GM21381 (cell line): Measurements from ENCODE around the gene C12orf57.
A peak's percentile ranks its signal among the peaks of the same experiment; 100 is the strongest.

ENCODE experiments used
- ATAC-seq: cut with Tn5 transposase; IDR thresholded peaks from one replicate; pipeline ENCODE4 v1.9.1; 2021; ENCODE audit warnings: mild to moderate bottlenecking, moderate library complexity; ENCODE audit not compliant: unreplicated experiment

The C12orf57 gene

DNA sequence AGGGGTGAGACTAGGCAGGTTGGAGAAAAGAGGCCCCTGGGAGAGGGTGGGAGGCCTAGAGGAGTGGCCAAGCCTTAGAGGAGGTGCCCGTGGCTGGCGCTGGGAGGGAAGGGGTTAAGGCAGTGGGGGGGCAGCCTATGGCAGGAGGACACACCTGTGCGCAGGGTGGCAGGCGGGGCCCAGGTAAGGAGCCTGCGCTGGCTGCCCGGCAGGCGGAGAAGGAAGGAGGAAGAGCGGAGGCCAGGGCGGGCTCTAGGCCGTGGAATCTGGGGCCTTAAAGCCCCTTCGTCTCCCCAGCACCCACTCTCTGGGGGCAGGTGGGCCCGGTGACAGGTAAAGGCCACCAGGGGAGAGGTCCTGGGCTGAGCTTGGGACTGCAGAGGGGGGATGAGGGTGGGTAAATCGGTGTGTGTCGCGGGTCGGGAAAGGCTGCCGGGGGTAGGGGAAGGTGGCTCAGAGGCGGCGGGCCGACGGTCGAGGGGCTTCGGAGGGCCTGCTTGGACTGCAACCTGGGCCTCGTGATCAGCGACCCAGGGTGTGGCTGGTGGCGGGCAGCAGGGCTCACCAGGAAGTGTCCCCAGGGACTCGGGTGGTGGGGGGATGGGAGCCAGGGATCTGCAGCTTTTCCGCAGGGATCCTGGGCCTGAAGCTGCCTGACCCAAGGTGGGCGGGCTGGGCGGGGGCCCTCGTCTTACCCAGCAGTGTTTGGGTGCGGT is 19.4 kb downstream of the C12orf57 start:
- no peak for ATAC-seq

GRCh38 chr12:6963791-6964413 is 20.1 kb downstream of the C12orf57 start:
- ATAC-seq: no peak

GRCh38 chr12:6964605-6965025 is 20.8 kb downstream of the C12orf57 start:
- ATAC-seq: no peak

- ATAC-seq: peak; percentile 29
Observed at GRCh38 chr12:6965026-6965661, 21.3 kb downstream of the C12orf57 start.

DNA sequence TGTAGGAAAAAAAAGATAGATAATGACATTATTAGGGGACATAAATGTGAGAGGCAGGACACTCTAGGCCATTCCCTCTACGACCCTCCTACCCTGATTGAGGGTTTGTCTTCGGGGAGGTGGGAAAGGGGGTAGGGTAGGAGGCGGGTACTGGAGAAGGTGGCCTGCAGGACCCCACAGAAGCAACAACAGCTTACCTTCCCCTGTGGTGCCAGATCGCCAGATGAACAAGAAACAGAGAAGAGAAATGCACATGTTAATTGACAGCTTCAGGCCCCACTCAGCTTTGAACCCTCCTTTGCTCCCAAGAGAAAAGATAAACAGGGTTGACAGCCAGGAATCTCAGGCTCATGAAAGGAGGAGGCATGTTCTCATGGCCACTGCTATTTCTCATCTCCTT is 21.9 kb downstream of the C12orf57 start:
- ATAC-seq: no peak

- no peak for ATAC-seq
Observed at GRCh38 chr12:6966351-6966750, 22.5 kb downstream of the C12orf57 start.

DNA sequence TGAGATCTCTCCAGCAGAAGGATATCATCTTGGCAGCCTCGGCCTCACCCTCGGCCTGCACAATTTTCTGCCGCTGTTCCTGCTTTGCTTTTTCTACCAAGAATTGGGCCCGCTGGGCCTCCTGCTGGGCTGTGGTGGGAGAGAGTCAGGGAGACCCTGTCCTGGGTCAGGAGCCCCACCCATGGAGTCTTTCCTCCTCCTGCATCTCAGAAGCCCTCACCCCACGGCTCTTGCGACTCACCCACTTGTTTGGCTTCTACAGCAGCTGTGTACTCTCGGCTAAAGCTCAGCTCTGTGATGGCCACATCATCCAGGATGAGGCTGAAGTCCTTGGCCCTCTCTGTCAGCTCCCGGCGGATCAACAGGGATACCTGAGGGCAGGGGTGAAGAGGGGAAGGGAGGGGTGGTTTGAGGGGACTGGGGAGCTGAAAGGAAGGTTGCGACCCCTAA is 23.9 kb downstream of the C12orf57 start:
- ATAC-seq: no peak

- ATAC-seq: no peak
Observed at GRCh38 chr12:6968426-6968825, 24.6 kb downstream of the C12orf57 start.

GRCh38 chr12:6970096-6970527 is 26.3 kb downstream of the C12orf57 start:
- ATAC-seq: peak; percentile 22

GRCh38 chr12:6974180-6974579 is 30.4 kb downstream of the C12orf57 start:
- ATAC-seq: no peak

DNA sequence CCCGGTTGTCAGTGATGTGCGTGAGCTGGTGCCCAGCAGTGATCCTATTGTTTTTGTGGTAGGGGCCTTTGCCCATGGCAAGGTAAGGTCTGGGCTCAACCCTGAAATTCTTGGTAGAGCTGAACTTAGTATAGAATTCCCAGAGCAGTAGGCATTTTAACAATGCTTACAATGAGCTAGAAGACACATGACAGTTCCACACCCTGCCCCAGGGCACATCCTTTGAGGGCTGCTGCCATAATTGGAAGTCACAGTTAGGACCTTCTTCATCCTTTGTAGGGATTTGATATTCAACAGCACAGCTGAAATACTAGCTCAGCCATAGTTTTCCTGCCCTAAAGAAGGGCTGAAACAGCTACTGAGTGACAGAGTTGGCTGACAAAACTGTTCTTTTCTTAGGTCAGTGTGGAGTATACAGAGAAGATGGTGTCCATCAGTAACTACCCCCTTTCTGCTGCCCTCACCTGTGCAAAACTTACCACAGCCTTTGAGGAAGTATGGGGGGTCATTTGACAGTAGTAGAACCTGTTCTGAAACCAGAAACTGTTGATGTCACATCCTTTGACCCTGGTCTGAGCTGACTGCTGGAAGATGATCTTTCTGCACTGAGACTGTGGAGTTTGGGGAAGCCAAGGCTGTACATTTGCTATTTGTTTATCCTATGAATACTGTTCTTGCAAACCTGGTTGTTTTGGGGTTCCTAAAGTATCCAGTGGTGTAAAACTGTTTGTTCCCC is 31.6 kb downstream of the C12orf57 start:
- no peak for ATAC-seq

GRCh38 chr12:6977653-6978052 is 33.8 kb downstream of the C12orf57 start:
- ATAC-seq: no peak

- ATAC-seq: no peak
Observed at GRCh38 chr12:6978188-6978587, 34.4 kb downstream of the C12orf57 start.

GRCh38 chr12:6978611-6979011 is 34.8 kb downstream of the C12orf57 start:
- no peak for ATAC-seq

DNA sequence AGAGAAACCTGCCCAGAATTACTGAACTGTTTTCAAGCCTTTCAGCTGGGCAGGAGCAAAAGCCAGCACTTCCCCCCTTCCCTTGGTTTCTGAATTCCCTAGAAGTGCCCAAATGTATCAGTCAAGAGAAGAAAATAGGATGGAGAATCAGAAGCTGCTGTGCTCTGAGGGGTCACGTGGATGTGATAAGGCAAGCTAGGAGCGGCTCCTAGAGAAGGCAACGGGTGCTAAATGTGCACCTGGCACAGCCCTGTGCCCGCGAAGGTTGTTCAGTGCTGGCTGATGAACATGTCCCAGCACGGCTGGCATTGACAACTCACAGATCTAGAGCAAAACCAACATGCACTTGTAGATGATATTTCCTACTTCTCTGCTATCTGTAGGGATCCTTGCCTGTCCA is 35.2 kb downstream of the C12orf57 start:
- no peak for ATAC-seq

DNA sequence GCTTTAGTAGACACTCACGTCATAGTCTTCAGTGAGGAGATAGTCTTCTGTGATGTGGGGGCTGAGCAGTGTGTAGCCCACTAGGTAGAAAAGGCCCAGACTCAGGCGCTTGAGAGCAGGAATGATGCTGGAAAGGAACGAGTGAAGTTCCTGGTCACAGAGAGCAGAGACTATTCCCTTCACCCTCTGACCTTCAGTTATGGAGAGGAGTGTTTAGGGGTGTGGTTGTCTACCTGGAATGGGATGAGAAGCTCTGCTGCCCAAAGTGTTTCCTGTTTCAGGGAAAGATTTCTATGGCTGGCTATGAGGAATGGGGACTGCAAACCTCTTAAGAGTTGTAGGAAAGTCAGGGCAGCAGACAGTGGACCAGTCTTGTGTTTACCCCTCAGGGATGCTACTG is 35.6 kb downstream of the C12orf57 start:
- ATAC-seq: no peak

DNA sequence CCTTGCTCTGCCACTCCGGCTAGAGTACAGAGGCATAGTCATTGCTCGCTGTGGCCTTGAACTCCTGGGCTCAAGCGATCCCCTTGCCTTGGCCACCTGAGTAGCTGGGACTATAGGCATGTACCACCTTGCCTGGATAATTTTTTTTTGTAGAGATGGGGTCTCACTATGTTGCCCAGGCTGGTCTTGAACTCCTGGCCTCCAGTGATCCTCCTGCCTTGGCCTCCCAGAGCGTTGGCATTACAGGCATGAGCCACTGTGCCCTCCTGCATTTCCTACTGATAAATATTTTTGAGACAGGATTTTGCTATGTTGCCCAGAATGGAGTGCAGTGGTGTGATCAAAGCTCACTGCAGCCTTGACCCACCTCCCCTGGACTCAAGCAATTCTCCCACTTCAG is 36.3 kb downstream of the C12orf57 start:
- no peak for ATAC-seq

- ATAC-seq: no peak
Observed at GRCh38 chr12:6980740-6981139, 36.9 kb downstream of the C12orf57 start.

GRCh38 chr12:6981152-6982052 is 37.6 kb downstream of the C12orf57 start:
- ATAC-seq: no peak

GRCh38 chr12:6982532-6982931 is 38.7 kb downstream of the C12orf57 start:
- ATAC-seq: no peak
